ENCODE results near the gene ATF7. TPM values are rescaled to one million over a fixed set of nuclear protein-coding genes. Genes with fewer than 3 reads are reported as not detected.
"Not testable (repeated sequence)": the region's sequence is repeated elsewhere in the genome, so short reads cannot be mapped to it uniquely, and the experiment has no call there.

Gene ATF7
- total RNA-seq, 1 experiment from 2014 or later: 8.3 TPM

DNA sequence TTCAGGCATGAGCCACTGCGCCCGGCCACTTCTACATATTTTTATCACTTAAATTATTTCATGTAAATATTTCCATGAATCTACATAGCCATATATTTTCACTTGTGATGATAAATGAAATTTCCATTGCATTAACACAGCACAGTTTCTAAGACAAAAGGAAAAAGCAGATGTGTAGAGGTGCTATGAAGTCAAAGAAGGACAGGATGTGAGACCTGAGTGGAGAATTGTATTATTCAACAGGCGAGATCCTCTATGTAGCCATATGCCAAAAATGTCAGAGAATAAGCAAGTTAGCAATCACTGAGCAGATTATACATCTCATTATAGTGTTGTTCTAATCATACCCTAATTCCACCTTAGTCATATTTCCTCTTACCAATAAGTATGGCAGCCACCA, 38.1 kb downstream of the ATF7 start:
- H3K9me3 ChIP-seq (replicated peaks): no peaks in the 10 kb centered on the region
- H3K4me1 ChIP-seq (replicated peaks): peaks cover 11% of the 10 kb centered on the region; the same call in 1 of the 2 replicates
- H3K27me3 ChIP-seq (replicated peaks): no peaks in the 10 kb centered on the region
- no peak for DNase-seq (ENCODE audit: low read depth in 1 of 2, low spot score in 2 of 2)
- H3K36me3 ChIP-seq: no peaks in the 10 kb centered on the region
- H3K27ac ChIP-seq: no peak overlapping the region
- H3K4me3 ChIP-seq: no peak overlapping the region

DNA sequence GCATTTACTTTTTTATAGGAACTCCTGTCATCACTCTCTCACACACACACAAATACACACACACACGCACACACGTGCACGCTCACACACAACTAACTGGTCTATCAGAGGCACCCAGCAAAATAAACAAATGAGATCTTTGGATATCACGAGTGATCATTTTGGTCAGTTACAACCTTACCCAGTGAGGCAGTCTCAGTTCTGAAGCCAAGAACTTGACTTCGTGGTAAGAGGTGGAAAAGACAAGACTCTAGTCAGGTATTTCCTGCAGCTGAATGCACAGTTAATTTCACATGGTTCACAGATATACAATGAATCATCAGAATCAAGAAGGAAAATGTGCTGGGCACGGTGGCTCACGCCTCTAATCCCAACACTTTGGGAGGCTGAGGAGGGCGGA, 39.4 kb downstream of the ATF7 start:
- DNase-seq (ENCODE audit: low read depth in 1 of 2, low spot score in 2 of 2): no peak
- no peaks in the 10 kb centered on the region for H3K36me3 ChIP-seq
- H3K9me3 ChIP-seq (replicated peaks): no peaks in the 10 kb centered on the region
- no peak overlapping the region for H3K4me3 ChIP-seq
- H3K4me1 ChIP-seq (replicated peaks): peaks cover 5% of the 10 kb centered on the region; the same call in 1 of the 2 replicates
- no peaks in the 10 kb centered on the region for H3K27me3 ChIP-seq (replicated peaks)
- H3K27ac ChIP-seq: no peak overlapping the region

DNA sequence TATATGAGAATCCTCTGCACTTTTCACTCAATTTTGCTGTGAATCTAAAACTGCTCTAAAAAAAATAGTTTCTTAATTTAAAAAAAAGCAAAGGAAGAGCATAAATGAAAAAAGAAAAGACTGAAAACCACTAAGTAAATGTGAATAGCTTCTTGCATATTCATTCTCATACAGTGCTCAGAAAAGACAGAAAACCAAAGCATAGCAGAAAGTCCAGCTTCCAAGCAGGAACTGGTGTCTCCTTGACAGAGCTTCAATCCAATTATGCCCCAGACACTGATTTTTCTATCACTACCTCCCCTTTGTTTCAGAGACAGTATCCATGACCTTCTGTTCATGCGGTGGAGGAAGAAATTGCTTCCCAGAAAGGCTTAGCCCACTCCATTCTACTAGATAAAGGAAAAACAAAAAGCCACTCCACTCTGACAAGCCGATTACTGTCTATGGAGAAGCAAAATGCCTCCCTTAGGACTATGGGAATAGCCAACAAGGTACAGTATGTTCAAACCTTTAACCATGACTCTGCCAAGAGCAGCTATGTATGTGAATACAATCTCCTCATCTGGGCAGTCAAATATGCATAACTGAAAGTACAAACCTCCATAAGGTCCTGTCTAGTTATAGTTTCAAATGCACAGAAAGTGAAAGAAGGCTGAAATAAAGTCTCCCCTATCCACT, 40.6 kb downstream of the ATF7 start:
- Histone ChIP-seq H3K27ac (no peak overlapping the region), H3K36me3 (no peaks in the 10 kb centered on the region), H3K4me3 (no peak overlapping the region), H3K9me3 (replicated peaks) (no peaks in the 10 kb centered on the region), H3K4me1 (replicated peaks) (no peaks in the 10 kb centered on the region), H3K27me3 (replicated peaks) (no peaks in the 10 kb centered on the region)
- no peak for DNase-seq (ENCODE audit: low read depth in 1 of 2, low spot score in 2 of 2)

DNA sequence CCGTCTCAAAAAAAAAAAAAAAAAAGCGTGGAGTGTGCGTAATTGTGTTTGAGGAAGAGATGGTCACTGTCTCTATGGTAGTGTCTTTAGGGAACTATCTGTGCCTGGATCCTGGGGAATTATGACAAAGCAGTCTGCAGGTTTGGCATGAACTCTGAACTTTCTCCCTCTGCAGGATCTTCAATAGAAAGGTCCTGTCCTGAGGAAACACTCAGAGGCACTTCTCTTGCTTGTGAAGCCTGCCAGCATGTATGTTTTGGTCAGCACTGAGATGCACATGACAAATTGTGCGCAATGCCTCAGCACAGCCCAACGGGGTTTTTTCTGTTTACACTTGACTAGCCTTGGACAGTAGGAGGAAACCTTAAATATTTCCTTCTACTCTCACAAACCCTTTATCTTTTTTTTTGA, 46.6 kb downstream of the ATF7 start:
- H3K36me3 ChIP-seq: no peaks in the 10 kb centered on the region; the same call in 1 of the 2 replicates
- no peak overlapping the region for H3K27ac ChIP-seq
- no peaks in the 10 kb centered on the region for H3K27me3 ChIP-seq (replicated peaks)
- no peak for DNase-seq (ENCODE audit: low read depth in 1 of 2, low spot score in 2 of 2)
- H3K4me1 ChIP-seq (replicated peaks): peaks cover 6% of the 10 kb centered on the region; the same call in 1 of the 2 replicates
- H3K9me3 ChIP-seq (replicated peaks): no peaks in the 10 kb centered on the region
- H3K4me3 ChIP-seq: no peak overlapping the region

DNA sequence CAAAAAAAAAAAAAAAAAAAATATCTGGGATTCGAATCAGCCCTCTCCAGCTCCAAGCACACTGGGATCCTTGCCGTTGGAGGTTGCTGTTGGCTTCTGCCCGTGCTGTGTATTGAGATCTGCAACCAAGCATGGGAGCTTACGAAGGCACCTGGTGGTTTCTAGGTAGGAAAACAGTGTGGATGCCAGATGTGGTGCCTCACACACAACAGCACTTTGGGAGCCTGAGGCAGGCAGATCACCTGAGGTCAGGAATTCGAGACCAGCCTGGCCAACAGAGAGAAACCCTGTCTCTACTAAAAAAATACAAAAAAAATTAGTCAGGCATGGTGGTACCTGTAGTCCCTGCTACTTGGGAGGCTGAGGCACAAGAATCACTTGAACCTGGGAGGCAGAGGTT, 47.4 kb downstream of the ATF7 start:
- no peak for DNase-seq (ENCODE audit: low read depth in 1 of 2, low spot score in 2 of 2)
- H3K4me3 ChIP-seq: no peak overlapping the region
- no peaks in the 10 kb centered on the region; the same call in 1 of the 2 replicates for H3K36me3 ChIP-seq
- no peak overlapping the region for H3K27ac ChIP-seq
- peaks cover 6% of the 10 kb centered on the region; the same call in 1 of the 2 replicates for H3K4me1 ChIP-seq (replicated peaks)
- H3K9me3 ChIP-seq (replicated peaks): no peaks in the 10 kb centered on the region
- H3K27me3 ChIP-seq (replicated peaks): no peaks in the 10 kb centered on the region

DNA sequence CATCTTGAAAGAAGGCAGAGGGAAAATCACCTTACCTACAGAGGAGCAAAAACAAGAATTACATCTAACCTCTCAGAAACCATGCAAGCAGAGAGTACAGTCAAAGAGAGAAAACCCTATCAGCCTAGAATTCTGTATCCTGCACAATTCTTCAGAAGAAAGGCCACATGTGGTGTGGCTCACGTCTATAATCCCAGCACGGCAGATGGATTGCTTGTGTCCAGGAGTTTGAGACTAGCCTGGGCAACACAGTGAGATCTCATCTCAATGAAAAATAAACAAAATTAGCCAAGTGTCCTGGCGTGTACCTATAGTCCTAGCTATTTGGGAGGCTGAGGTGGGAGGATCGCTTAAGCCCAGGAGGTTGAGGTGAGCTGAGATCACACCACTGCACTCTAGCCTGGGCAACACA, 48.2 kb downstream of the ATF7 start:
- no peak overlapping the region for H3K4me3 ChIP-seq
- no peak overlapping the region for H3K27ac ChIP-seq
- peaks cover 6% of the 10 kb centered on the region; the same call in 1 of the 2 replicates for H3K4me1 ChIP-seq (replicated peaks)
- H3K9me3 ChIP-seq (replicated peaks): no peaks in the 10 kb centered on the region
- DNase-seq (ENCODE audit: low read depth in 1 of 2, low spot score in 2 of 2): no peak
- H3K27me3 ChIP-seq (replicated peaks): no peaks in the 10 kb centered on the region
- H3K36me3 ChIP-seq: no peaks in the 10 kb centered on the region; the same call in 1 of the 2 replicates

DNA sequence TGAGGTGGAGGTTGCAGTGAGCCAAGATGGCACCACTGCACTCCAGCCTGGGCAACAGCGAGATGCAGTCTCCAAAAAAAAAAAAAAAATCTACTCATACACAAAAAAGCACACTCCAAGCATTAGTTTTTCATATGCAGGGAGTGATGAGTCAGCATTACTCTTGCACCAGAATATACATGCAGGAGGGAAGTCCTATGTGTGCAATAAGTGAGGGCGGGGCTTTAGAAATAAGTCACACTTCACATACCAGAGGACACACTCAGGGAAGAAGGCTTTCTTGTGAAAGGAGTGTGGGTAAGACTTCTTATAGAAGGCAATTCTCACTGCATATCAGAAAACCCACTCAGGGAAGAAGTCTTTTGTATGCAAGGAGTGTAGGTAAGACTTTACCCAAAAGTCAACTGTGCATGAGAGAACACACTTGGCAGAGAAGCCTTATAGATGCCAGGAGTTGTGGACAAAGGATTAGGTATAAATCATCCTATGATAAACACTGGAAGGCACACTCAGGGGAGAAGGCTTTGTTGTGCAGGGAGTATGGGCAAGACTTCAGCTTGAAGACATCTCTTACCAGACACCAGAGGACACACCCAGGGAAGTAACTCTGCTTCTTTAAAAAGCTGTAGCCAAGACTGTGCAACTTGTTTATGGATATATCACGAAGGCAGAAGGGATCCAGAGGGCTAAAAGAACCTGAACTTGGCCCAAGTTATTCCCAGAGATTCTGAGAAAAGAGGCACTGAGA, 50.5 kb downstream of the ATF7 start:
- Histone ChIP-seq H3K27ac (no peak overlapping the region), H3K4me1 (replicated peaks) (peaks cover 6% of the 10 kb centered on the region; the same call in 1 of the 2 replicates), H3K27me3 (replicated peaks) (no peaks in the 10 kb centered on the region), H3K36me3 (no peaks in the 10 kb centered on the region; the same call in 1 of the 2 replicates), H3K4me3 (no peak overlapping the region), H3K9me3 (replicated peaks) (no peaks in the 10 kb centered on the region)
- DNase-seq (ENCODE audit: low read depth in 1 of 2, low spot score in 2 of 2): no peak

DNA sequence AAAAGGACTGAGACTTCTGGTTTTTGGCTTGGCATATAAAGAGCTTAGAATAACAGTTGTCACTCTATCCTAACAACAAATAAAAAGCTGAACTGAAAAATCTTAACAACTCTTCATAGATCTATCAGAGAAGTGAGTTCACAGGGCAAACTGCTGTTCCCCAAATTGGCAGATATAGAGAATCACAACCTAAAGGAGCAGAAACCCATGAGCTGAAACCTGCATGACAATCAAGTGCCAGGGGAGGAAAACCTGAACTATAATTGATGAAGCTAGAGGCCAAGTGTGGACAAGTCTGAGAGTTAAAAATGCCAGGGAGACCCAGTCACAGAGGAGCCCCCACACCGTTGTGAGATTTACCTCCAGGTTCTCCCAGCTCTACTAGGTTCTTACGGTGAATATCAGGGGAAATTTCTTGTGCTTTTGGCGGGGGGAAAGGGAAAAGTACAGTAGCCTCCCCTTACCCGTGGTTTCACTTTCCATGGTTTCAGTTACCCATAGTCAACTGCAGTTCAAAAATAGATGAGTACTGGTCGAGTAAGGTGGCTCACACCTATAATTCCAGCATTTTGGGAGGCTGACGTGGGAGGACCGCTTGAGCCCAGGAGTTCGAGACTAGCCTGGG, 53.9 kb downstream of the ATF7 start:
- no peaks in the 10 kb centered on the region; the same call in 1 of the 2 replicates for H3K36me3 ChIP-seq
- H3K4me1 ChIP-seq (replicated peaks): peaks cover 6% of the 10 kb centered on the region; the same call in 1 of the 2 replicates
- H3K4me3 ChIP-seq: no peak overlapping the region
- H3K27me3 ChIP-seq (replicated peaks): no peaks in the 10 kb centered on the region
- DNase-seq (ENCODE audit: low read depth in 1 of 2, low spot score in 2 of 2): no peak
- H3K9me3 ChIP-seq (replicated peaks): no peaks in the 10 kb centered on the region
- H3K27ac ChIP-seq: no peak overlapping the region

DNA sequence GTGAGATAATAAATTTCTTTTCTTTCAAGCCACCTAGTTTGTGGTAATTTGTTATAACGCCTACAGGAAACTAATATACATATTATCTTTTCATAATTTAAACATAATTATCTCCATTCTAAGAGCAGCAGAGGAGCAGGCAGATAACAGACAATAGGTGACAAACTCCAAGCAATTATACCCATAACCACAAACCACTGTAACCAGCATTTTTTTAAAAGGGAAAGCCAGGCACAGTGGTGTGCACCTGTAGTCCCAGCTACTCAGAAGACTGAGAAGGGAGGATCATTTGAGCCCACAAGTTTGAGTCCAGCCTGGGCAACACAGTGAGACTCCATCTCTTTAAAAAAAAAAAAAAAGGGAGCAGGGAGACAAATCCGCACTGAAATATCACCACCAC, 54.9 kb downstream of the ATF7 start:
- H3K36me3 ChIP-seq: no peaks in the 10 kb centered on the region; the same call in 1 of the 2 replicates
- H3K27ac ChIP-seq: no peak overlapping the region
- DNase-seq (ENCODE audit: low read depth in 1 of 2, low spot score in 2 of 2): no peak
- H3K27me3 ChIP-seq (replicated peaks): no peaks in the 10 kb centered on the region
- H3K4me1 ChIP-seq (replicated peaks): peaks cover 6% of the 10 kb centered on the region; the same call in 1 of the 2 replicates
- no peak overlapping the region for H3K4me3 ChIP-seq
- H3K9me3 ChIP-seq (replicated peaks): no peaks in the 10 kb centered on the region

DNA sequence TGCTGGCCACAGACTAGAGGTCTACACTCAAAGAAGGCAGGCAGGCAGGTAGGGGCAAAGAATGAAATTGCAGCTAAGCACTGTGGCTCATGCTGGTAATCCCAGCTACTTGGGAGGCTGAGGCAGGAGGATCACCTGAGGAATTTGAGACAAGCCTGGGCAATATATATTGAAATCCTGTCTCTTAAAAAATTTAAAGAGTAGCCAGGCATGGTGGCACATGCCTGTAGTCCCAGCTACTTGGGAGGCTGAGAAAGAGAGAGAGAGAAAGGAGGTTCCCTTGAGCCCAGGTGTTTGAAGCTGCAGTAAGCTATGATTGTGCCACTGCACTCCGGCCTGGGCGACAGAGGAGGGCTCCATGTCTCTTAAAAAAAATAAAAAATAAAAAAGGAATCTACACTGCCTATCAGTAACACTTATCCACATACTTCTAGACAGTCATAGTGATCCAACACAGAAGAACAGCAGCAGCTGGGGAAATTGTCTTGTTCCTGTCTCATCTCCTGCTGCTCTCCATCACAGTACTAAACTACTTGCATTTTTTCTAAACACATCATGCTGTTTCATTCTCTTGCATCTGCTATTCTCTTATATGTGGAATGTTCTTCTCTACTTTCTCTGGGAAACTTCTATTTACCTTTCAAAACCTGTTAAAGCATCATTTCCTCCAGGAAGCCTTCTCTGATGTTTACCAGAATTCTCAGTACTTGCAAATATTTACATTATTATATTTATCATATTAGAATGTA, 57.2 kb downstream of the ATF7 start:
- Histone ChIP-seq H3K27me3 (replicated peaks) (no peaks in the 10 kb centered on the region), H3K4me1 (replicated peaks) (peaks cover 7% of the 10 kb centered on the region), H3K27ac (no peak overlapping the region), H3K9me3 (replicated peaks) (no peaks in the 10 kb centered on the region), H3K36me3 (no peaks in the 10 kb centered on the region), H3K4me3 (no peak overlapping the region)
- DNase-seq (ENCODE audit: low read depth in 1 of 2, low spot score in 2 of 2): no peak

DNA sequence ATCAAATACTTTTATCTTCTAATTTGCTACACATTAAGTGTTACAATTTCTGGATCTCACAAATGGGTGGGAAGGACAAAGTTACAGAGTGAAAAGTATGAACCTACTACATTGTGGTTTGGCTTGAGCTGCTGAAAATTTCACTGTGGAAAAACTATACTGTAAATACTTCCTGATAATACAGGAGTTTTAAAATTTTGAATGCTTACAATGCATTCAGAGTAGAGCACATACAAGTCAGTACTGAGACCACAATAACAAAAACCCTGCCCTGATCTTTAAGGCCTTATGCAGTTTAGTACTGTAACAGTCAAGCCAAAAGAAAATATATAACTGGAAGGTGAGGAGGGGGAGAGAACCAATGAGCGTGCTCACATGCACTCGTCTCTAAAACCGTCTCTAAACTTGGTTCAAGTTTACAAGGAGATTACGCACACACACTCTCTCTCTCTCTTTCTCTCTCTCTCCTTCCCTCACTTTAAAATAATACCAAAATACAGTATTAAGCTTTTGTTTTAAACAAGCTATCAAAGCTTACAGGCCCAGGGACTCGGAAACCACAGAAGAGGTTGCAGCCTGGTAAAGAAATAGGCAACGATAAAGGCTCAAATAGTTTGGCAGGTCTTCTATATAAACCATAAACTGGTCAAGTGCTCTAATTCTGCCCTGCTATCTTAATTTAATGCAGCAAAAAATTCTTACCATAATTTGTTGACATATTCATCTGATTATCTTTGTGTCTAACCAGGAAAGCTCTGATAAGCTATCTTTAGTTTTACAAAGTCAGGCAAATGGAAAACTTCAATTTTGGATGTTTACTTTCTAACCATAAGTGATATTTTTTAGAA, 58.0 kb downstream of the ATF7 start:
- no peaks in the 10 kb centered on the region for H3K9me3 ChIP-seq (replicated peaks)
- H3K27ac ChIP-seq: no peak overlapping the region
- H3K4me1 ChIP-seq (replicated peaks): peaks cover 11% of the 10 kb centered on the region
- DNase-seq (ENCODE audit: low read depth in 1 of 2, low spot score in 2 of 2): no peak
- H3K27me3 ChIP-seq (replicated peaks): no peaks in the 10 kb centered on the region
- H3K36me3 ChIP-seq: no peaks in the 10 kb centered on the region
- no peak overlapping the region for H3K4me3 ChIP-seq

DNA sequence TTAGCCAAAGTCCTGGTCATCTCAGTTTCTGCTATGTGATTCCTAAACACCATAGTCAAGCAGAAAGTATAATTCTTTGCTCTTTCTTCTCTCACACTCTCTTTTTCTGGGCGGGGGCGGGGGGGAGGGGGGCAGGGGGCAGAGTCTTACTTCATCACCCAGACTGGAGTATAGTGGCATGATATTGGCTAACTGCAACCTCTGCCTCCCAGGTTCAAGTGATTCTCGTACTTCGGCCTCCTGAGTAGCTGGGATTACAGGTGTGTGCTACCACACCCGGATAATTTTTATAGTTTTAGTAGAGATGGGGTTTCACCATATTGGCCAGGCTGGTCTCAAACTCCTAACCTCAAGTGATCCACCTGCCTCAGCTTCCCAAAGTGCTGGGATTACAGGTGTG, 60.8 kb downstream of the ATF7 start:
- H3K27ac ChIP-seq, H3K4me3 ChIP-seq: not testable (repeated sequence)

DNA sequence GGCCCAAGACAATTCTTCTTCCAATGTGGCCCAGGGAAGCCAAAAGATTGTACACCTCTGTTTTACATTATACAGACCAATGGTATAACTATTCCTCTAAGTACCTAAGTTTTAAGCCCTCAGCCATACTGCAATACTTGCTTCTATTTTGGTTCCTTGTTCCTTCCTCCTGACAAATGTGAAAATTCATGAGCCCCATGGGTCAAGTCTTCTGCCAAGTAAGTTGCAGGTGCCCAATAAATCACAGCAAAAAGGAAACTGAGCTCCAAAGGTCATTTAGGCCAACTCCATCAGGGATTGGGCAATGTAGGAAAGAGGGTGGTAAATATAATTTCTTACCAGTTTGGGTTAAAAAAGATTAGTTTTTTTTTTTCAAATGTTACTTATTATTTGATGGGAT, 61.2 kb downstream of the ATF7 start:
- no peak overlapping the region for H3K27ac ChIP-seq
- H3K36me3 ChIP-seq: no peaks in the 10 kb centered on the region
- no peak for DNase-seq (ENCODE audit: low read depth in 1 of 2, low spot score in 2 of 2)
- no peaks in the 10 kb centered on the region for H3K27me3 ChIP-seq (replicated peaks)
- H3K4me3 ChIP-seq: no peak overlapping the region
- H3K4me1 ChIP-seq (replicated peaks): peaks cover 37% of the 10 kb centered on the region
- no peaks in the 10 kb centered on the region for H3K9me3 ChIP-seq (replicated peaks)

More for the DNA sequence above, 60.8 kb downstream of the ATF7 start:
- not testable (repeated sequence) for H3K36me3 ChIP-seq; DNase-seq (ENCODE audit: low read depth in 1 of 2, low spot score in 2 of 2); H3K9me3 ChIP-seq (replicated peaks); H3K27me3 ChIP-seq (replicated peaks)
- peaks cover 34% of the 10 kb centered on the region for H3K4me1 ChIP-seq (replicated peaks)
